PC-9 (cell line): ENCODE data around the gene TDP1. TPM values are rescaled to one million over a fixed set of nuclear protein-coding genes. Genes with fewer than 3 reads are reported as not detected.

Experiments used
- BruUV-seq: library from RNA; stranded (reverse); fragments of 400-500 nt; replicated peaks from 2 replicates; lab custom pipeline; 2021; lab: Mats Ljungman, UMichigan
- CTCF ChIA-PET: fragments of 300-600 bp; sonication (Branson Sonifier 250); formaldehyde crosslinking; loops from one replicate; lab custom pipeline; 2022; ENCODE audit warnings: antibody characterized with exemption; lab: Charles Lee
- POLR2A ChIA-PET: fragments of 300-600 bp; sonication (Branson Sonifier 250); formaldehyde crosslinking; loops from one replicate; lab custom pipeline; 2022; ENCODE audit warnings: antibody characterized with exemption; ENCODE audit not compliant: unreplicated experiment; lab: Charles Lee
- DNase-seq, 2 experiments: peaks; one replicate each; pipeline versions ENCODE4 v3.0.0 to v3.0.0-alpha.2; 2015 to 2022; ENCODE audit warnings: mixed read lengths in 1 of 2
- H2AFZ ChIP-seq: fragments of 200-600 bp; sonication (generic); 2 replicates; pipeline ENCODE4 v1.8.1; 2017; ENCODE audit warnings: antibody characterized with exemption
- H3F3A ChIP-seq: fragments of 200-600 bp; sonication (generic); 2 replicates; pipeline ENCODE4 v1.8.1; 2017; ENCODE audit warnings: antibody characterized with exemption, mild to moderate bottlenecking, low read depth; ENCODE audit not compliant: insufficient read depth
- H3K27ac ChIP-seq: fragments of 200-600 bp; sonication (generic); 2 replicates; pipeline ENCODE4 v1.6.1; 2016; ENCODE audit warnings: mixed run types
- H3K27me3 ChIP-seq: fragments of 200-600 bp; sonication (generic); 2 replicates; pipeline ENCODE4 v1.6.1; 2016; ENCODE audit warnings: low read depth, mixed run types; ENCODE audit not compliant: insufficient read depth
- H3K36me3 ChIP-seq: fragments of 200-600 bp; sonication (generic); 2 replicates; pipeline ENCODE4 v1.6.1; 2016; ENCODE audit warnings: low read depth, mixed run types
- H3K4me1 ChIP-seq: fragments of 200-600 bp; sonication (generic); replicated peaks from 2 replicates; pipeline ENCODE4 v1.6.1; 2016; ENCODE audit warnings: mixed run types; ENCODE audit not compliant: insufficient read depth
- H3K4me2 ChIP-seq: fragments of 200-600 bp; sonication (generic); 2 replicates; pipeline ENCODE4 v1.6.1; 2017; ENCODE audit warnings: mixed run types
- H3K4me3 ChIP-seq: fragments of 200-600 bp; sonication (generic); 2 replicates; pipeline ENCODE4 v1.6.1; 2016; ENCODE audit warnings: mixed run types
- H3K79me2 ChIP-seq: fragments of 200-600 bp; sonication (generic); 2 replicates; pipeline ENCODE4 v1.6.1; 2017; ENCODE audit warnings: low read depth, mixed run types
- H3K9me2 ChIP-seq: fragments of 200-600 bp; sonication (generic); 2 replicates; pipeline ENCODE4 v1.8.1; 2017; ENCODE audit warnings: mild to moderate bottlenecking; ENCODE audit not compliant: insufficient read depth
- H3K9me3 ChIP-seq: fragments of 200-600 bp; sonication (generic); 2 replicates; pipeline ENCODE4 v1.8.1; 2016; ENCODE audit warnings: low read depth; ENCODE audit not compliant: insufficient read depth
- H4K20me1 ChIP-seq: fragments of 200-600 bp; sonication (generic); 2 replicates; pipeline ENCODE4 v1.8.1; 2017; ENCODE audit not compliant: insufficient read depth
- CTCF ChIP-seq: fragments of 200-600 bp; sonication (generic); conservative IDR thresholded peaks from 2 replicates; pipeline ENCODE4 v1.6.1; 2017; ENCODE audit warnings: mixed run types, antibody characterized with exemption, mild to moderate bottlenecking, moderate library complexity
- EZH2 ChIP-seq: fragments of 200-600 bp; sonication (generic); IDR thresholded peaks from 2 replicates; pipeline ENCODE4 v1.8.0; 2017; ENCODE audit warnings: antibody characterized with exemption, low read depth
- intact Hi-C: fragments of 100-400 bp; cut with micrococcal nuclease; formaldehyde crosslinking; loops from one replicate; pipeline ENCODE4 v1.10.0; 2022; ENCODE audit not compliant: unreplicated experiment
- total RNA-seq: library from RNA; stranded (reverse); gene quantifications from 2 replicates; pipeline ENCODE4 v1.2.3, GENCODE V29; 2021

TDP1 gene
- total RNA-seq, 1 experiment from 2014 or later, result 12.8 TPM

GRCh38 chr14:89973234-89973823 is 17.6 kb downstream of the TDP1 start:
- Histone ChIP-seq H3K9me2 (no peaks in the 10 kb centered on the region), H2AFZ (no peak overlapping the region), H3K36me3 (no peaks in the 10 kb centered on the region; the same call in 1 of the 2 replicates), H3K79me2 (no peaks in the 10 kb centered on the region), H3K4me1 (no peaks in the 10 kb centered on the region), H3K4me2 (no peak overlapping the region), H3F3A (no peaks in the 10 kb centered on the region), H3K27ac (no peak overlapping the region), H3K4me3 (no peak overlapping the region), H4K20me1 (no peaks in the 10 kb centered on the region), H3K27me3 (no peaks in the 10 kb centered on the region), H3K9me3 (no peaks in the 10 kb centered on the region)
- no TSS peak for BruUV-seq
- POLR2A ChIA-PET, result no interaction called here
- DNase-seq, result peak; percentile 14 to 40
- CTCF ChIA-PET, result interaction anchor here (1.0 kb wide), 1 partner anchor 262 kb away, joined by 3 read pairs; no protein-coding TSS in a partner anchor
- intact Hi-C loops, result loop anchor here (1.0 kb wide), 2 partner anchors 262 to 785 kb away; no protein-coding TSS in a partner anchor
- TF ChIP-seq CTCF, result peak; percentile 79
- no peak for TF ChIP-seq EZH2

- ChIA-PET CTCF (interaction anchor here (0.8 kb wide), 1 partner anchor 317 kb away, joined by 3 read pairs; no protein-coding TSS in a partner anchor), POLR2A (interaction anchor here (0.7 kb wide), 1 partner anchor 9 kb away, joined by 4 read pairs; no protein-coding TSS in a partner anchor)
- H3K4me3 ChIP-seq, result no peak overlapping the region
- H3K4me1 ChIP-seq, result no peaks in the 10 kb centered on the region
- H4K20me1 ChIP-seq, result no peaks in the 10 kb centered on the region
- no peak overlapping the region for H3K4me2 ChIP-seq
- no peak for TF ChIP-seq CTCF
- H3K9me2 ChIP-seq, result no peaks in the 10 kb centered on the region
- no peaks in the 10 kb centered on the region for H3K27me3 ChIP-seq
- no peak for DNase-seq
- intact Hi-C loops, result no loop called here
- H3F3A ChIP-seq, result no peaks in the 10 kb centered on the region
- no peaks in the 10 kb centered on the region; the same call in 1 of the 2 replicates for H3K36me3 ChIP-seq
- H3K9me3 ChIP-seq, result no peaks in the 10 kb centered on the region
- H3K27ac ChIP-seq, result no peak overlapping the region
- BruUV-seq, result no TSS peak
- H3K79me2 ChIP-seq, result no peaks in the 10 kb centered on the region
- H2AFZ ChIP-seq, result no peak overlapping the region
Measured at GRCh38 chr14:89977668-89978067, 21.9 kb downstream of the TDP1 start.

- no TSS peak for BruUV-seq
- Histone ChIP-seq H3K4me3 (no peak overlapping the region), H3K4me2 (no peak overlapping the region), H3K4me1 (no peaks in the 10 kb centered on the region), H3F3A (no peaks in the 10 kb centered on the region), H3K9me2 (no peaks in the 10 kb centered on the region), H3K36me3 (no peaks in the 10 kb centered on the region; the same call in 1 of the 2 replicates), H3K79me2 (no peaks in the 10 kb centered on the region), H3K27ac (no peak overlapping the region), H3K9me3 (no peaks in the 10 kb centered on the region), H2AFZ (no peak overlapping the region), H3K27me3 (no peaks in the 10 kb centered on the region), H4K20me1 (no peaks in the 10 kb centered on the region)
- ChIA-PET POLR2A (no interaction called here), CTCF (no interaction called here)
- no peak for TF ChIP-seq EZH2
- no peak for TF ChIP-seq CTCF
- intact Hi-C loops, result no loop called here
- no peak for DNase-seq
Measured at GRCh38 chr14:89978656-89979055, 22.9 kb downstream of the TDP1 start.
